HepG2 (cell line): Measurements from ENCODE around the gene PLIN4. TPM values are rescaled to one million over a fixed set of nuclear protein-coding genes. Genes with fewer than 3 reads are reported as not detected.

Experiments used
- ATAC-seq: fragments of 200-7000 bp; cut with Tn5 transposase; 3 replicates; pipeline ENCODE4 v1.9.1; 2020; ENCODE audit warnings: mild to moderate bottlenecking, moderate library complexity
- BruUV-seq: library from RNA; stranded (reverse); fragments of 400-500 nt; replicated peaks from 2 replicates; lab custom pipeline; 2021; lab: Mats Ljungman, UMichigan
- CTCF ChIA-PET: fragments of 300-600 bp; formaldehyde crosslinking; extraction: SDS; loops from one replicate; lab custom pipeline; 2021; ENCODE audit warnings: low total read pairs, inconsistent platforms, low intra/inter-chr PET ratio; lab: Yijun Ruan, JAX
- POLR2A ChIA-PET: fragments of 350-600 bp; sonication (Branson Sonifier 250); formaldehyde crosslinking; loops from one replicate; lab custom pipeline; 2020; ENCODE audit warnings: antibody characterized with exemption, inconsistent platforms; lab: Yijun Ruan, JAX
- DNase-seq: peaks from one replicate; pipeline ENCODE4 v3.0.0-alpha.2; 2015; ENCODE audit warnings: low spot score
- FAIRE-seq: peaks from 3 replicates; lab custom pipeline; 2011; peaks lifted over from hg19 to GRCh38; lab: Jason Lieb, UNC
- H2AFZ ChIP-seq: one replicate; pipeline ENCODE4 v1.6.1; 2011; ENCODE audit warnings: low read length, inconsistent platforms
- H3K27ac ChIP-seq: fragments of 300-600 bp; 3 replicates; pipeline ENCODE4 v1.8.0; 2011; ENCODE audit warnings: mixed run types, mild to moderate bottlenecking, mixed read lengths, low read length, inconsistent platforms; ENCODE audit not compliant: insufficient read depth; ENCODE audit errors: extremely low read length
- H3K27me3 ChIP-seq, 2 experiments: fragments of 200-600 bp in 1 of 2; 2 replicates in 1 of 2; 3 replicates in 1 of 2; pipeline versions ENCODE4 v1.6.0 to v1.8.0; 2011; ENCODE audit warnings: low read length in 2 of 2, mild to moderate bottlenecking in 2 of 2, moderate library complexity in 2 of 2, inconsistent platforms in 1 of 2; ENCODE audit not compliant: insufficient read depth in 2 of 2, control insufficient read depth in 1 of 2
- H3K36me3 ChIP-seq, 2 experiments: fragments of 200-600 bp in 1 of 2; replicated peaks in 1 of 2; 2 replicates in 1 of 2; 3 replicates in 1 of 2; pipeline versions ENCODE4 v1.5.1 to v1.8.0; 2011; ENCODE audit warnings: low read length in 2 of 2, inconsistent platforms in 1 of 2; ENCODE audit not compliant: insufficient read depth in 2 of 2, control insufficient read depth in 1 of 2
- H3K4me1 ChIP-seq: 2 replicates; pipeline ENCODE4 v1.5.1; 2012; ENCODE audit warnings: low read length, inconsistent platforms; ENCODE audit not compliant: insufficient read depth
- H3K4me2 ChIP-seq: 2 replicates; pipeline ENCODE4 v1.6.0; 2011; ENCODE audit warnings: low read depth, low read length, inconsistent platforms
- H3K4me3 ChIP-seq, 3 experiments: fragments of 200-600 bp in 1 of 3; sonication (generic), shearing (Covaris generic) in 1 of 3; replicated peaks in 1 of 3; 2 replicates each; pipeline ENCODE4 v1.5.1; 2011 to 2016; ENCODE audit warnings: low read length in 3 of 3, inconsistent platforms in 2 of 3, low read depth in 2 of 3, mild to moderate bottlenecking in 2 of 3, control low read depth in 1 of 3, mixed read lengths in 1 of 3; ENCODE audit not compliant: insufficient read depth in 1 of 3
- H3K79me2 ChIP-seq: one replicate; pipeline ENCODE4 v1.6.1; 2011; ENCODE audit warnings: low read length, inconsistent platforms; ENCODE audit not compliant: insufficient read depth
- H3K9ac ChIP-seq: 2 replicates; pipeline ENCODE4 v1.6.0; 2011; ENCODE audit warnings: mild to moderate bottlenecking, low read depth, low read length, inconsistent platforms; ENCODE audit not compliant: insufficient read depth
- H3K9me3 ChIP-seq: 2 replicates; pipeline ENCODE4 v1.5.1; 2012; ENCODE audit warnings: mild to moderate bottlenecking, low read length
- H4K20me1 ChIP-seq: 2 replicates; pipeline ENCODE4 v1.6.0; 2011; ENCODE audit warnings: inconsistent platforms, mild to moderate bottlenecking, low read length, moderate library complexity; ENCODE audit not compliant: insufficient read depth
- FOXC1 ChIP-seq: sonication (generic); formaldehyde crosslinking; IDR thresholded peaks from 2 replicates; pipeline ENCODE4 v1.8.0; 2022; ENCODE audit warnings: mild to moderate bottlenecking, missing genetic modification reagents, borderline replicate concordance
- IKZF1 ChIP-seq: fragments of 450-650 bp; IDR thresholded peaks from 2 replicates; pipeline ENCODE4 v1.7.1; 2016
- JUNB ChIP-seq: sonication (generic); formaldehyde crosslinking; IDR thresholded peaks from 2 replicates; pipeline ENCODE4 v1.8.0; 2022; ENCODE audit warnings: missing genetic modification reagents, mild to moderate bottlenecking, borderline replicate concordance
- MNT ChIP-seq: fragments of 450-650 bp; IDR thresholded peaks from 2 replicates; pipeline ENCODE4 v1.6.1; 2016
- MTF1 ChIP-seq: sonication (generic); formaldehyde crosslinking; IDR thresholded peaks from 2 replicates; pipeline ENCODE4 v1.5.0; 2020; ENCODE audit warnings: missing genetic modification reagents
- SYNCRIP ChIP-seq: fragments of 200-400 bp; formaldehyde crosslinking; IDR thresholded peaks from 2 replicates; pipeline ENCODE4 v1.6.1; 2018; ENCODE audit warnings: mild to moderate bottlenecking, low read depth, low read length; ENCODE audit not compliant: insufficient read depth
- ZBTB1 ChIP-seq: sonication (generic); formaldehyde crosslinking; IDR thresholded peaks from 2 replicates; pipeline ENCODE4 v1.4.0; 2020; ENCODE audit warnings: missing genetic modification reagents, borderline replicate concordance
- ZBTB38 ChIP-seq: sonication (generic); formaldehyde crosslinking; IDR thresholded peaks from 2 replicates; pipeline ENCODE4 v1.5.1; 2020; ENCODE audit warnings: mild to moderate bottlenecking, missing genetic modification reagents
- ZHX1 ChIP-seq: sonication (generic); formaldehyde crosslinking; IDR thresholded peaks from 2 replicates; pipeline ENCODE4 v1.8.1; 2022; ENCODE audit warnings: low read depth, mild to moderate bottlenecking, missing genetic modification reagents
- ZNF326 ChIP-seq: sonication (generic); formaldehyde crosslinking; IDR thresholded peaks from 2 replicates; pipeline ENCODE4 v1.4.0; 2020; ENCODE audit warnings: missing genetic modification reagents, borderline replicate concordance
- ZNF891 ChIP-seq: sonication (generic); formaldehyde crosslinking; IDR thresholded peaks from 2 replicates; pipeline ENCODE4 v1.5.0; 2020; ENCODE audit warnings: mild to moderate bottlenecking, missing genetic modification reagents
- WGBS: methylation state at CpG from one replicate; pipeline ENCODE4 v1.1.6; 2017; ENCODE audit warnings: low lambda C conversion rate; 5-methylcytosine and 5-hydroxymethylcytosine counted together
- in situ Hi-C: cut with HindIII; loops from 2 replicates; pipeline ENCODE4 v1.10.0; 2017; ENCODE audit warnings: low pct_unique_long_range_greater_than_20kb; ENCODE audit not compliant: extremely low pct_ligation_motif_present
- intact Hi-C: fragments of 100-400 bp; cut with micrococcal nuclease; formaldehyde crosslinking; loops from one replicate; pipeline ENCODE4 v1.10.0; 2022; ENCODE audit not compliant: unreplicated experiment
- polyA plus RNA-seq, 8 experiments: library from polyadenylated mRNA; depleted of rRNA in 3 of 8; stranded (reverse) in 7 of 8; unstranded in 1 of 8; fragments of >200 nt; fragmentation: Illumina TruSeq in 4 of 8; extraction: Trizol in 4 of 8; gene quantifications; 2 replicates each; pipeline versions ENCODE4 v1.2.1 to v1.2.3, GENCODE V29; 2011 to 2016; ENCODE audit warnings: low read depth in 4 of 8, missing spikeins in 1 of 8, mixed read lengths in 1 of 8; ENCODE audit not compliant: insufficient read depth in 1 of 8
- total RNA-seq, 5 experiments: library from RNA; depleted of rRNA; stranded (reverse); fragments of >200 nt; fragmentation: Illumina TruSeq; extraction: Trizol; gene quantifications; 2 replicates each; pipeline ENCODE4 v1.2.3, GENCODE V29; 2016; ENCODE audit warnings: low read depth in 1 of 5

The PLIN4 gene
- total and polyA plus RNA-seq, 2 of the 13 experiments (the other 11 are each of a cell fraction or from before 2014, with no cell fraction given) = 1.1 to 1.3 TPM

- TF ChIP-seq ZNF326 (CRISPR knock-in tag) (no peak), FOXC1 (CRISPR knock-in tag) (no peak), ZBTB1 (no peak), ZBTB38 (CRISPR knock-in tag) (peak; percentile 31; the same call in 1 of the 2 replicates), ZHX1 (CRISPR knock-in tag) (no peak), MNT (no peak)
These were observed 19.8 kb upstream of the PLIN4 start (continued) for GRCh38 chr19:4537953-4538600.

GRCh38 chr19:4536798-4537197, 18.5 kb upstream of the PLIN4 start:
- H2AFZ ChIP-seq = no peak overlapping the region
- no peak overlapping the region for H3K27ac ChIP-seq
- no peak for FAIRE-seq
- peaks cover 6% of the 10 kb centered on the region; the same call in 1 of the 2 replicates for H4K20me1 ChIP-seq
- DNase-seq = no peak
- in situ Hi-C loops (no loop called here), intact Hi-C loops (loop anchor here (5.0 kb wide), 1 partner anchor 64 kb away; the partner anchor contains the start of gene HDGFL2)
- H3K27me3 ChIP-seq = no peaks in the 10 kb centered on the region
- no peak overlapping the region for H3K4me3 ChIP-seq
- H3K4me2 ChIP-seq = 0 out of 2 replicates have a peak overlapping the region, but pooled peaks have one; percentile 10
- no peaks in the 10 kb centered on the region for H3K9me3 ChIP-seq
- TF ChIP-seq SYNCRIP = no peak
- no peak for TF ChIP-seq MTF1 (CRISPR knock-in tag)
- TF ChIP-seq IKZF1 = no peak
- no peak for TF ChIP-seq JUNB (CRISPR knock-in tag)
- no peak for TF ChIP-seq ZNF891 (CRISPR knock-in tag)
- no peaks in the 10 kb centered on the region for H3K36me3 ChIP-seq
- peaks cover 5% of the 10 kb centered on the region for H3K79me2 ChIP-seq
- ChIA-PET POLR2A (no interaction called here), CTCF (no interaction called here)
- BruUV-seq = no TSS peak
- no peak for ATAC-seq
- WGBS = 43% methylated on average over 5 of the region's 5 CpGs
- H3K9ac ChIP-seq = no peak overlapping the region
- peaks cover 78% of the 10 kb centered on the region for H3K4me1 ChIP-seq
